Stimulated activated naive CD8-positive, alpha-beta T cell treated with anti-CD3 and anti-CD28 coated beads, Interleukin-15, amount 100 ng/mL, for 72 hours (primary cell): ENCODE data around the gene GHR.

Source experiments
- ATAC-seq: fragments of 150-1000 bp; cut with Tn5 transposase; 2 replicates; pipeline ENCODE4 v1.10.0; 2021; ENCODE audit warnings: mild to moderate bottlenecking, moderate library complexity
- DNase-seq, 2 donors: peaks; one replicate each; pipeline ENCODE4 v3.0.0; 2021 to 2022
- H3K27ac Mint-ChIP-seq, 2 donors: one replicate each; pipeline ENCODE4 v1.8.0; 2022; ENCODE audit warnings: mild to moderate bottlenecking in 2 of 2, mixed read lengths in 2 of 2, moderate library complexity in 2 of 2
- H3K27me3 Mint-ChIP-seq: one replicate; pipeline ENCODE4 v1.8.0; 2022; ENCODE audit warnings: mixed read lengths
- H3K4me1 Mint-ChIP-seq: one replicate; pipeline ENCODE4 v1.8.0; 2022; ENCODE audit warnings: mild to moderate bottlenecking, mixed read lengths
- H3K4me3 Mint-ChIP-seq, 2 donors: one replicate each; pipeline ENCODE4 v1.8.0; 2022; ENCODE audit warnings: mild to moderate bottlenecking in 2 of 2, mixed read lengths in 2 of 2, moderate library complexity in 1 of 2
- H3K9me3 Mint-ChIP-seq, 2 donors: one replicate each; pipeline ENCODE4 v1.8.0; 2022; ENCODE audit warnings: mixed read lengths in 2 of 2

GHR gene

GRCh38 chr5:42429694-42430093 lies 6.5 kb downstream of the GHR start:
- Mint-ChIP-seq H3K27me3 (peaks cover 20% of the 10 kb centered on the region), H3K4me1 (no peaks in the 10 kb centered on the region), H3K4me3 (no peak overlapping the region), H3K27ac (no peak overlapping the region), H3K9me3 (no peaks in the 10 kb centered on the region)
- ATAC-seq, result no peak
- no peak for DNase-seq

- H3K27me3 Mint-ChIP-seq, result peaks cover 13% of the 10 kb centered on the region
- H3K4me3 Mint-ChIP-seq, result no peak overlapping the region
- DNase-seq (no peak), ATAC-seq (no peak)
- H3K27ac Mint-ChIP-seq, result no peak overlapping the region
- no peaks in the 10 kb centered on the region for H3K4me1 Mint-ChIP-seq
- H3K9me3 Mint-ChIP-seq, result no peaks in the 10 kb centered on the region
Measured at GRCh38 chr5:42434047-42434724, 10.9 kb downstream of the GHR start.

DNA sequence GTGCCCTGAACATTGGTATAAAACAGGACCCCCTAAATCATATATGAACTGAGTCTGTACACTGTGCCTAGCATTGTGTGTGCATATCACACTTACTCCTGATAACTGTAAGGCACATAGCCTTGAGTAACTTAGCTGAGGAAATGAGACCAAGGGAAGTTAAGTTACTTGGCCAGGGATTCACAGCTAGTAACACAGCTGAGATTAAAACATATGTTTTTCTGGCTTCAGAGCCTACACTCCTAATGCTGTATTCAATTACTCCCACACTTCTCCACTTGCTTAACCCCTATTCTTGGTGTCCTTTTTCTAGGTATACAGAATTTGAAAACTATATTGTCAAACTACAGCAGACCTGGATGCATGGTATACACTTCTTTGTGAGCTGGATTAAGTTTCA lies 12.8 kb downstream of the GHR start:
- Mint-ChIP-seq H3K4me3 (no peak overlapping the region), H3K27ac (no peak overlapping the region), H3K27me3 (peaks cover 13% of the 10 kb centered on the region), H3K9me3 (no peaks in the 10 kb centered on the region), H3K4me1 (no peaks in the 10 kb centered on the region)
- DNase-seq (no peak), ATAC-seq (no peak)

DNA sequence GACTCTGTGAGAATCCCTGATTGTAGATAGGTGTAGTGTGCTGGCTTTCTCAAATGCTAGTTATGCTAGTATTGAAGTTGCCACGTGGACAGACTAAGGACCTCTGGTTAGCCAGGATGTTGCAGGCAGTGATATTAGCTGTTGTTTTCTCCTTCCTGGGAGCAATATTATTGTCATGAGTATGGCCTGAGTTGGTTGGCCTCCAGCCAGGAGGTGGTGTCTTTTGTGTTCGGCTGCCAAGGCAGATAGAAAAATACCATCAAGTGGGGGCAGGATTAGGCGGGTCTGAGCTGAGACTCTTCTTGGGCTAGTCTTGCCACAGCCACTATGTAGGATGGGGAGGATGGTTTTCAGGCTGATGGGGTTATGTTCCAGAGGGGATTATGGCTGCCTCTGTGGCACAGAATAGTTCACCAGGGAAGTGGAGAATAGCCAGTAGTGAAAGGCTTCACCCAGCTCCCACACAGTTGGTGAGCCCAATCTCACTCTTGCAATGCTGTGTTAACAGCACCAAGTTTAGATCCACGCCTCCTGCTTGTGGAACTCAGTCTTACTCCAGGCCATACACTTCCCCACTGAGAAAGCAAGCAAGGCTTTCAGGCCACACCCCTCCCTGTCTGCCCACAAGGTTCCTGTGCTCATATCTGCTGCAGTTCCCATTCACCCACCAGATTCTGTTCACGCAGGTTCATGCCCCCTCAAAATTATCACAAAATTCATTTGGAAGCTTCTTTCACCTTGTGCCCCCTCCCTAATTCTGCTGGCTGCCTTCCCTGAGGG lies 31.2 kb downstream of the GHR start:
- no peak overlapping the region for H3K4me3 Mint-ChIP-seq
- H3K4me1 Mint-ChIP-seq, result no peaks in the 10 kb centered on the region
- DNase-seq (no peak), ATAC-seq (no peak)
- no peak overlapping the region for H3K27ac Mint-ChIP-seq
- peaks cover 0 to 10% of the 10 kb centered on the region in 2 donors for H3K9me3 Mint-ChIP-seq
- no peaks in the 10 kb centered on the region for H3K27me3 Mint-ChIP-seq

GRCh38 chr5:42461033-42461432 lies 37.8 kb downstream of the GHR start:
- ATAC-seq (no peak), DNase-seq (no peak)
- no peak overlapping the region for H3K4me3 Mint-ChIP-seq
- H3K27me3 Mint-ChIP-seq, result peaks cover 6% of the 10 kb centered on the region
- no peak overlapping the region for H3K27ac Mint-ChIP-seq
- H3K4me1 Mint-ChIP-seq, result no peaks in the 10 kb centered on the region
- peaks cover 0 to 4% of the 10 kb centered on the region in 2 donors for H3K9me3 Mint-ChIP-seq

- Mint-ChIP-seq H3K27ac (no peak overlapping the region), H3K4me1 (no peaks in the 10 kb centered on the region), H3K27me3 (peaks cover 6% of the 10 kb centered on the region), H3K4me3 (no peak overlapping the region), H3K9me3 (peaks cover 0 to 4% of the 10 kb centered on the region in 2 donors)
- ATAC-seq (no peak), DNase-seq (no peak)
Measured at GRCh38 chr5:42461507-42461906, 38.3 kb downstream of the GHR start.

DNA sequence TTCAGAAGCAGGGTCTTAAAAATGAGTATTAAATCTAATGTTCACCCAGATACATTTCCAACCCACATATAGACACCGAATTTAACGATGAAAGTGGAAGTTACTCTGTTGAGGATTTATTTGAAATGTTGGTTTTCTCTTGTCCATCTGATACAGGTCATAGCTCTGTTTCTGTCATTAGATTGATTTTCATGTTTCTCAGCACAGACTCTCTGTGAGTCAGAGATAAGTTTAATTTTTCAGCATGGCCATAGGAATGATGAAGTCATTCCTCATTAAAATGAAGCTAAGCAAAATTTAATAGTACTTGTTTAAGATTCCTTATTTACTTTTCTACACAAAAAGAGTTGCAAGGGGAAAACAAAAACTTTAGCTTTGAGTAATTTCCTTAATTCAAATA lies 38.8 kb downstream of the GHR start:
- DNase-seq (no peak), ATAC-seq (no peak)
- H3K27me3 Mint-ChIP-seq, result peaks cover 6% of the 10 kb centered on the region

DNA sequence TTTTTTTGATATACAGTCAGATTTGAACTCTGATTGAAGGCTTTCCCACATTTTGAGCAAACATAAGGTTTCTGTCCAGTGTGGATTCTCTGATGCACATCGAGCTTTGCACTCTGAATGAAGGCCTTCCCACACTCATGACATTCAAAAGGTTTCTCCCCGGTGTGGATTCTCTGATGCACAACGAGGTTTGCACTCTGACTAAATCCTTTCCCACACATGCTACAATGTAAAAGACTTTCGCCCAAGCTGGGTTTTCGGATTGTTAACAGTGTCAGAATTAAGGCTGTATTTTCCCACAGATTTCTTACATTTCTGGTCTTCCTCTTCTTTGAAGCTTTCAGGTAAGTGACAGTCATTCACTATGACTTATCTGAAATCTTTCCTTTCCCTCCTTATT lies 44.3 kb downstream of the GHR start:
- no peak for ATAC-seq
- Mint-ChIP-seq H3K4me1 (no peaks in the 10 kb centered on the region), H3K9me3 (peaks cover 0 to 4% of the 10 kb centered on the region in 2 donors), H3K27me3 (no peaks in the 10 kb centered on the region), H3K4me3 (no peak overlapping the region), H3K27ac (no peak overlapping the region)
- DNase-seq, result no peak

More for the DNA sequence above, 38.8 kb downstream of the GHR start:
- Mint-ChIP-seq H3K9me3 (peaks cover 0 to 4% of the 10 kb centered on the region in 2 donors), H3K4me3 (no peak overlapping the region), H3K4me1 (no peaks in the 10 kb centered on the region), H3K27ac (no peak overlapping the region)

- H3K4me3 Mint-ChIP-seq, result no peak overlapping the region
- no peak for DNase-seq
- peak overlapping the region in 1 of 2 donors; percentile 2 for H3K27ac Mint-ChIP-seq
- peaks cover 0 to 4% of the 10 kb centered on the region in 2 donors for H3K9me3 Mint-ChIP-seq
- ATAC-seq, result no peak
- no peaks in the 10 kb centered on the region for H3K27me3 Mint-ChIP-seq
- H3K4me1 Mint-ChIP-seq, result no peaks in the 10 kb centered on the region
Measured at GRCh38 chr5:42467981-42468524, 44.8 kb downstream of the GHR start.

DNA sequence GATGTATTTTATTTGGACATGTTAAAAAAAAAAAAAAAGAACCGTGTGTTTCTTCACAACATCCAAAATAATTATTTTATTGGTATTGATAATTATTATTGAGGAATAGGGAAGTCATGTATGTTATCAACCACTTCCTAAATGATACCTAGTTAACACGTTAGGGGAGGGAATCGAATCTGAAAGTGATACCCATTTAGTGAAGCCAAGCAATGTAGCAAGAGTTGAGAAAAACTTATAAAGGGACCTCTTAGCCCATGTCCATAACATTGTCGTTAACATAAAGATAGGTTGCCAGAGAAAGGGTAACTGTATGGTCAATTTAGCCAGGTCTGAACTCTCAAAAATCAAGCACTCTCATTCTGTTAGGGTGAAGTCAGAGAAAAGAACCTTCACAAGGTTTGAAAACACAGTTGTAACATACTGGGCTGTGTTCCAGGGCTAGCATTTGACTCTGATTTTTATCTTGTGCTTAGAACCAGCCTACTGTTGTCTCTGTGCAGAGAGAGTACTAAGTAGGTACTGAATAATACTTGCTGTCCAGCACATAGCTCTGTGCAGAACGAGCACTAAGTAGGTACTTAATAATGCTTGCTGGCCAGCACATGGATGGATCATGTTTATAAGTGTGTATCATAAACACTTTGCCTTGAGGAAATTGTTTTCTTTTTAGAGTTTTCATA lies 60.4 kb downstream of the GHR start:
- Mint-ChIP-seq H3K27ac (no peak overlapping the region), H3K4me3 (no peak overlapping the region), H3K27me3 (no peaks in the 10 kb centered on the region), H3K4me1 (no peaks in the 10 kb centered on the region), H3K9me3 (no peaks in the 10 kb centered on the region)
- ATAC-seq (no peak), DNase-seq (no peak)

DNA sequence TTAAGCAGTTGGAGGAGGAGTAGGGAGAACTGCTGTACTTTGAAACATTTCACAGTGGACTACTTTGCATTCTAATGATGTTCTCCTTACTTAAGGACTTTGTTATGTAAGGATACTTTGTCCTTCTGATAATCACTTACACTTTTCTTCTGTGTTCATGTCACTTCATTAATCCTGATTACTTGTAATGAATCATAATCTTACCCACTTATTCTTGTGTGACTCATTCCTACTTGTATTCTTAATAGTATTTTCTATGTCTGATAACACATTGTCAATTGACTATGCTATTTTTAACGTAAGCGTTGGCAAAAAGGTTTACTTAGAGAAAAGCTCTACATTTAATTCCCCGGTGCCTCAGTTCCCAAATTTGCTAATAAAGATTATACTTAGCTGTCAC lies 63.8 kb downstream of the GHR start:
- H3K4me1 Mint-ChIP-seq, result no peaks in the 10 kb centered on the region
- ATAC-seq (no peak), DNase-seq (no peak)
- H3K4me3 Mint-ChIP-seq, result no peak overlapping the region
- H3K27ac Mint-ChIP-seq, result no peak overlapping the region
- H3K27me3 Mint-ChIP-seq, result no peaks in the 10 kb centered on the region
- H3K9me3 Mint-ChIP-seq, result no peaks in the 10 kb centered on the region

DNA sequence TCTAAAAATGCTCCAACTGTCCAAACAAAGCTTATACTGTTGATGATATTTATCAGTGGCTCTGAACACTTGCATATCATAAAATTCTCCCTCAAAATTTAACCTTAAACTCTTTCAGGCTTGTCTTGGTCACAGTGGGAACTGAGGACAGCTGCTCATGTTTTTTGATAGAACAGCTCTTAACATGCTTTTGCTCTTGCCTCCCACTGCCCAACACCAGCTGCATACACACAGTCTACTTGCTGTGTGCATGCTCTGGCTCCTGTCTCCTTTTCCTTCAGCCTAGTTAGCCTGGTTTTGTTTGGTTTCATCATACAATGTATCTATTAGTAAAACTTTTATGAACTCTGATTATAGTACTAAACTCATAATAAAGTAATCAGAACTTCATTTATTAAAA lies 64.6 kb downstream of the GHR start:
- H3K4me3 Mint-ChIP-seq, result no peak overlapping the region
- no peak overlapping the region for H3K27ac Mint-ChIP-seq
- DNase-seq (no peak), ATAC-seq (no peak)
- no peaks in the 10 kb centered on the region for H3K27me3 Mint-ChIP-seq
- H3K4me1 Mint-ChIP-seq, result no peaks in the 10 kb centered on the region
- H3K9me3 Mint-ChIP-seq, result no peaks in the 10 kb centered on the region

DNA sequence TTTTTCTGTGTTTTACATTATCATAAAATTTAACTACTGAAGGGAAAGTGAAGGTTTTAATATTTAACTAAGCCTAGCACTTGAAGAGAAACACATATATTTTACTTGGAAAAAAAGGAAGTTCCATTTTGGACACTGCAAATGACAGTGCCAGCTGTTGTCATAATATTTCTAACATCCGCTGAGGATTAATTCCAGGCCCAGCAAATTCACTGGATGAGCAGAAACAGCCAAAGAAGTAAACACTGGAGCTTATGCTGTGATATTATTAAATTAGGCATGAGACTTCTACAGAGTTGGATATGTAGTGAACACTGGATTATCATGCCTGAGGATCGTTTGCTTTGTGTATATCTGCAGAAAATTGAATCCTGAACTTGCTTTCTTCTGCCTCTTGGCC lies 67.6 kb downstream of the GHR start:
- H3K4me1 Mint-ChIP-seq, result no peaks in the 10 kb centered on the region
- DNase-seq (no peak), ATAC-seq (no peak)
- H3K4me3 Mint-ChIP-seq, result no peak overlapping the region
- no peak overlapping the region for H3K27ac Mint-ChIP-seq
- no peaks in the 10 kb centered on the region for H3K27me3 Mint-ChIP-seq
- H3K9me3 Mint-ChIP-seq, result no peaks in the 10 kb centered on the region

- Mint-ChIP-seq H3K27me3 (no peaks in the 10 kb centered on the region), H3K4me3 (no peak overlapping the region), H3K9me3 (no peaks in the 10 kb centered on the region), H3K27ac (no peak overlapping the region), H3K4me1 (no peaks in the 10 kb centered on the region)
- ATAC-seq, result no peak
- no peak for DNase-seq
Measured at GRCh38 chr5:42491699-42492098, 68.5 kb downstream of the GHR start.

DNA sequence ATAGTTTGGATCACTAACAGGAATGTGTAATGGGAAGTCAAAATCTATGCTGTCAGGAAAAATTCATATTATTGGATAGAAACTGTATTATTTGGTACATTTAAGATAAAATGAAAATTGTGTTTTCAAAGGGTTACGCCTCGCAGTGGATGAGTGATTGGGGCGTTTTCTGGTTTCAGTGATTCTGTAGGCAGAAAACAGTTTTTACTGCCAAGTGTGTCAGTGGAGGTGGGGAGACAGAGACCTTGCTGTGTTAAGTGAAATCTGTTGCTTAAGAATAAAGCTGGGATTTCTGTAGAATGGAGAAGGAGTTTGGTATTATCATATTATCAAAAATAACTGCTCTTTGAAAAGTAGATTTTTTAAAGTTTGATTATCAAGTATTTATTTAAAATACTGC lies 69.7 kb downstream of the GHR start:
- ATAC-seq (no peak), DNase-seq (no peak)
- Mint-ChIP-seq H3K4me1 (no peaks in the 10 kb centered on the region), H3K27me3 (no peaks in the 10 kb centered on the region), H3K27ac (no peak overlapping the region), H3K9me3 (no peaks in the 10 kb centered on the region), H3K4me3 (no peak overlapping the region)

DNA sequence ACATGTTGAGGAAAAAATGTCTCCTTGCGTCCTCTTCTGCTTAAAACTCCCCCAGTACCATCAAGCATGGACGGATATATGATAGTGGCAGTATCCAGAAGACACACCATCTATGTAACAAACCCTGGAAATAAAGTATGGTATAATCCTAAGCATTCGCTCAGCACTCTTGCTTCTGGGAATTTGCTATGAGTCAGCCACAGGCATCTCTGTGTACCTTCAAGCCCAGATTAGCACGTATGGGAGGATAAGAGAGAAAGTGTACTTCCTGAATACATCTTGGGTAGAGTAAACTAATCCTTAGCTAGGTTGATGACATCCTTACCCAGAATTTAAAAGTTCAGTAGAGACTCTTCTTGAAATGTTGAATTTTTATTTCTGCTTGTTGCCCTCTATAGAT lies 71.2 kb downstream of the GHR start:
- no peak for ATAC-seq
- no peak for DNase-seq
- H3K27ac Mint-ChIP-seq, result no peak overlapping the region
- H3K4me1 Mint-ChIP-seq, result no peaks in the 10 kb centered on the region
- H3K4me3 Mint-ChIP-seq, result no peak overlapping the region
- H3K27me3 Mint-ChIP-seq, result no peaks in the 10 kb centered on the region
- no peaks in the 10 kb centered on the region for H3K9me3 Mint-ChIP-seq
